ENCODE measurements around the gene RAB10.

RAB10 gene

GRCh38 chr2:26033270-26033817 is 540 bp upstream of the RAB10 start:
- no peak for TF ChIP-seq CTCF (IDR thresholded peaks at IDR 0.05; ENCODE audit: insufficient read depth, missing control alignments)
- FAIRE-seq, result no peak

GRCh38 chr2:26034637-26034992 is 731 bp downstream of the RAB10 start:
- no peak for FAIRE-seq
- TF ChIP-seq CTCF (IDR thresholded peaks at IDR 0.05; ENCODE audit: insufficient read depth, missing control alignments), result no peak
- DNase-seq (ENCODE audit: insufficient read length, low spot score), result no peak

More at GRCh38 chr2:26033270-26033817, 540 bp upstream of the RAB10 start:
- no peak for DNase-seq (ENCODE audit: insufficient read length, low spot score)

GRCh38 chr2:26035090-26035743 is 1.3 kb downstream of the RAB10 start:
- no peak for DNase-seq (ENCODE audit: insufficient read length, low spot score)
- FAIRE-seq, result no peak
- no peak for TF ChIP-seq CTCF (IDR thresholded peaks at IDR 0.05; ENCODE audit: insufficient read depth, missing control alignments)

GRCh38 chr2:26039603-26040323 is 5.9 kb downstream of the RAB10 start:
- no peak for TF ChIP-seq CTCF (IDR thresholded peaks at IDR 0.05; ENCODE audit: insufficient read depth, missing control alignments)
- FAIRE-seq (no peak), DNase-seq (ENCODE audit: insufficient read length, low spot score) (no peak)

- TF ChIP-seq CTCF (IDR thresholded peaks at IDR 0.05; ENCODE audit: insufficient read depth, missing control alignments), result no peak
- DNase-seq (ENCODE audit: insufficient read length, low spot score) (no peak), FAIRE-seq (no peak)
Observed at GRCh38 chr2:26043109-26043508, 9.2 kb downstream of the RAB10 start.

GRCh38 chr2:26043862-26044696 is 10.2 kb downstream of the RAB10 start:
- DNase-seq (ENCODE audit: insufficient read length, low spot score), result no peak
- FAIRE-seq, result no peak
- TF ChIP-seq CTCF (IDR thresholded peaks at IDR 0.05; ENCODE audit: insufficient read depth, missing control alignments), result no peak
